Neutrophil (primary cell): ENCODE results near the gene DHRS7B.
A peak's percentile ranks its signal among the peaks of the same experiment; 100 is the strongest.
"Not testable (repeated sequence)": the region's sequence is repeated elsewhere in the genome, so short reads cannot be mapped to it uniquely, and the experiment has no call there.

Experiments used
- H3K27ac ChIP-seq: fragments of 200-600 bp; sonication (generic); 2 replicates; pipeline ENCODE4 v1.5.1; 2016; ENCODE audit warnings: mild to moderate bottlenecking, moderate library complexity
- H3K27me3 ChIP-seq: fragments of 200-600 bp; sonication (generic); 2 replicates; pipeline ENCODE4 v1.6.0; 2016; ENCODE audit warnings: mild to moderate bottlenecking
- H3K36me3 ChIP-seq: fragments of 200-600 bp; sonication (generic); 2 replicates; pipeline ENCODE4 v1.5.1; 2017
- H3K4me1 ChIP-seq, 2 experiments: fragments of 200-600 bp in 1 of 2; sonication (generic) in 1 of 2; 1 replicate in 1 of 2; 2 replicates in 1 of 2; pipeline versions ENCODE4 v1.5.1 to v1.6.1; 2013 to 2016; ENCODE audit warnings: low read depth in 1 of 2, low read length in 1 of 2, mild to moderate bottlenecking in 1 of 2, moderate library complexity in 1 of 2; ENCODE audit not compliant: control insufficient read depth in 1 of 2, insufficient read depth in 1 of 2
- H3K4me3 ChIP-seq, 2 experiments: fragments of 200-600 bp in 1 of 2; sonication (generic) in 1 of 2; 1 replicate in 1 of 2; 2 replicates in 1 of 2; pipeline ENCODE4 v1.5.1; 2013 to 2016; ENCODE audit warnings: low read depth in 1 of 2, low read length in 1 of 2, mild to moderate bottlenecking in 1 of 2, moderate library complexity in 1 of 2
- H3K9me3 ChIP-seq: fragments of 200-600 bp; sonication (generic); 2 replicates; pipeline ENCODE4 v1.5.1; 2016
- CTCF ChIP-seq: fragments of 200-600 bp; sonication (generic); IDR thresholded peaks from 2 replicates; pipeline ENCODE4 v1.5.1; 2016; ENCODE audit warnings: antibody characterized with exemption

Gene DHRS7B

GRCh38 chr17:21217346-21217745, 90.6 kb downstream of the DHRS7B start:
- Histone ChIP-seq H3K9me3 (no peaks in the 10 kb centered on the region), H3K27me3 (no peaks in the 10 kb centered on the region), H3K4me3 (no peak overlapping the region), H3K4me1 (peaks cover 59 to 66% of the 10 kb centered on the region in 2 experiments), H3K27ac (no peak overlapping the region), H3K36me3 (no peaks in the 10 kb centered on the region)
- TF ChIP-seq CTCF, result no peak

- H3K9me3 ChIP-seq, result no peaks in the 10 kb centered on the region
- TF ChIP-seq CTCF, result no peak
- no peaks in the 10 kb centered on the region for H3K27me3 ChIP-seq
- no peaks in the 10 kb centered on the region for H3K36me3 ChIP-seq
- peak overlapping the region; percentile 64 for H3K27ac ChIP-seq
- H3K4me3 ChIP-seq, result no peak overlapping the region
- H3K4me1 ChIP-seq, result peaks cover 52 to 58% of the 10 kb centered on the region in 2 experiments
Measured at GRCh38 chr17:21218101-21218500, 91.3 kb downstream of the DHRS7B start.

GRCh38 chr17:21218831-21219380, 92.1 kb downstream of the DHRS7B start:
- Histone ChIP-seq H3K9me3 (no peaks in the 10 kb centered on the region), H3K27me3 (no peaks in the 10 kb centered on the region), H3K36me3 (no peaks in the 10 kb centered on the region), H3K27ac (peak overlapping the region; percentile 64), H3K4me1 (peaks cover 47 to 52% of the 10 kb centered on the region in 2 experiments), H3K4me3 (no peak overlapping the region)
- no peak for TF ChIP-seq CTCF

GRCh38 chr17:21223086-21223485, 96.3 kb downstream of the DHRS7B start:
- no peak for TF ChIP-seq CTCF
- Histone ChIP-seq H3K4me3 (no peak overlapping the region), H3K27me3 (no peaks in the 10 kb centered on the region), H3K4me1 (peaks cover 41 to 44% of the 10 kb centered on the region in 2 experiments), H3K27ac (no peak overlapping the region), H3K9me3 (no peaks in the 10 kb centered on the region), H3K36me3 (no peaks in the 10 kb centered on the region)

GRCh38 chr17:21227277-21227676, 100.5 kb downstream of the DHRS7B start:
- peaks cover 16 to 17% of the 10 kb centered on the region in 2 experiments for H3K4me1 ChIP-seq
- H3K36me3 ChIP-seq, H3K27me3 ChIP-seq, H3K4me3 ChIP-seq, H3K27ac ChIP-seq, H3K9me3 ChIP-seq: not testable (repeated sequence)

- H3K9me3 ChIP-seq, result no peaks in the 10 kb centered on the region
- TF ChIP-seq CTCF, result no peak
Measured at GRCh38 chr17:21228111-21228510, 101.3 kb downstream of the DHRS7B start.

More at GRCh38 chr17:21228111-21228510, 101.3 kb downstream of the DHRS7B start:
- Histone ChIP-seq H3K4me1 (peaks cover 16 to 17% of the 10 kb centered on the region in 2 experiments), H3K27ac (no peak overlapping the region), H3K36me3 (no peaks in the 10 kb centered on the region), H3K27me3 (no peaks in the 10 kb centered on the region), H3K4me3 (no peak overlapping the region)
